Measurements from ENCODE around the gene GPBP1L1.

The GPBP1L1 gene

GRCh38 chr1:45686015-45686287 lies 382 bp downstream of the GPBP1L1 start:
- Histone ChIP-seq H3K4me3 (peak overlapping the region; percentile 81 to 84), H3K27me3 (no peaks in the 10 kb centered on the region), H3K4me1 (peaks cover 0 to 58% (median 26%) of the 10 kb centered on the region in 4 donors), H3K27ac (peak overlapping the region; percentile 93 to 96), H3K36me3 (peaks cover 0 to 1% (median 0%) of the 10 kb centered on the region in 3 donors), H3K9me3 (no peaks in the 10 kb centered on the region)
- TF ChIP-seq, protein P1, sequence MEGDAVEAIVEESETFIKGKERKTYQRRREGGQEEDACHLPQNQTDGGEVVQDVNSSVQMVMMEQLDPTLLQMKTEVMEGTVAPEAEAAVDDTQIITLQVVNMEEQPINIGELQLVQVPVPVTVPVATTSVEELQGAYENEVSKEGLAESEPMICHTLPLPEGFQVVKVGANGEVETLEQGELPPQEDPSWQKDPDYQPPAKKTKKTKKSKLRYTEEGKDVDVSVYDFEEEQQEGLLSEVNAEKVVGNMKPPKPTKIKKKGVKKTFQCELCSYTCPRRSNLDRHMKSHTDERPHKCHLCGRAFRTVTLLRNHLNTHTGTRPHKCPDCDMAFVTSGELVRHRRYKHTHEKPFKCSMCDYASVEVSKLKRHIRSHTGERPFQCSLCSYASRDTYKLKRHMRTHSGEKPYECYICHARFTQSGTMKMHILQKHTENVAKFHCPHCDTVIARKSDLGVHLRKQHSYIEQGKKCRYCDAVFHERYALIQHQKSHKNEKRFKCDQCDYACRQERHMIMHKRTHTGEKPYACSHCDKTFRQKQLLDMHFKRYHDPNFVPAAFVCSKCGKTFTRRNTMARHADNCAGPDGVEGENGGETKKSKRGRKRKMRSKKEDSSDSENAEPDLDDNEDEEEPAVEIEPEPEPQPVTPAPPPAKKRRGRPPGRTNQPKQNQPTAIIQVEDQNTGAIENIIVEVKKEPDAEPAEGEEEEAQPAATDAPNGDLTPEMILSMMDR (IDR thresholded peaks at IDR 0.05) = no peak
- DNase-seq = peak; percentile 41 to 76
- intact Hi-C loops (cut with DNase I; ENCODE audit: low total_unique reads) = no loop called here

GRCh38 chr1:45685308-45686014 lies 872 bp downstream of the GPBP1L1 start:
- Histone ChIP-seq H3K4me1 (peaks cover 0 to 63% (median 27%) of the 10 kb centered on the region in 4 donors), H3K36me3 (no peaks in the 10 kb centered on the region), H3K27me3 (no peaks in the 10 kb centered on the region), H3K4me3 (peak overlapping the region; percentile 81 to 84), H3K9me3 (no peaks in the 10 kb centered on the region), H3K27ac (peak overlapping the region; percentile 93 to 96)
- TF ChIP-seq, protein P1 (IDR thresholded peaks at IDR 0.05) = no peak
- intact Hi-C loops (cut with DNase I; ENCODE audit: low total_unique reads) = no loop called here
- no peak for DNase-seq

DNA sequence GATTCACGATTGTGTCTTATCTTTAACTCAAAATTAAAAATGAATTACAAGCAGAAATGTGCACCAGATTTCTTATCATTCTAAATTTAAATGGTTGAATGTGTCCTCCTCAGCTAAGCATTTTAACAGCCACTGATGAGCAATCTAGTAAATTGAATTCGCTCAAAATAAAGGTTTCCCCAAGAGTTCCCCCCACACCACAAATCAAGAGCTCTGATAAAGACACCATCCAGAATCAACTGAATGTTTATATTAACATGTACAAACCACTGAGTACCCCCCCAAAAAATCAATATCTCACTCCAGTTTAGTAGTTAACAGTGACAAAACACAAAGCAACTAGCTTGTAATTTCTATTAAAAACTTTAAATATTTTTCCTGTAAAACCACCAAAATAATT lies 1.9 kb downstream of the GPBP1L1 start:
- peaks cover 0 to 70% (median 29%) of the 10 kb centered on the region in 4 donors for H3K4me1 ChIP-seq
- H3K4me3 ChIP-seq = peak overlapping the region; percentile 81 to 84
- intact Hi-C loops (cut with DNase I; ENCODE audit: low total_unique reads) = no loop called here
- no peaks in the 10 kb centered on the region for H3K36me3 ChIP-seq
- H3K27me3 ChIP-seq = no peaks in the 10 kb centered on the region
- H3K27ac ChIP-seq = peak overlapping the region in 1 of 2 donors; percentile 96
- no peak for DNase-seq
- H3K9me3 ChIP-seq = no peaks in the 10 kb centered on the region
- TF ChIP-seq, protein P1 (IDR thresholded peaks at IDR 0.05) = no peak

DNA sequence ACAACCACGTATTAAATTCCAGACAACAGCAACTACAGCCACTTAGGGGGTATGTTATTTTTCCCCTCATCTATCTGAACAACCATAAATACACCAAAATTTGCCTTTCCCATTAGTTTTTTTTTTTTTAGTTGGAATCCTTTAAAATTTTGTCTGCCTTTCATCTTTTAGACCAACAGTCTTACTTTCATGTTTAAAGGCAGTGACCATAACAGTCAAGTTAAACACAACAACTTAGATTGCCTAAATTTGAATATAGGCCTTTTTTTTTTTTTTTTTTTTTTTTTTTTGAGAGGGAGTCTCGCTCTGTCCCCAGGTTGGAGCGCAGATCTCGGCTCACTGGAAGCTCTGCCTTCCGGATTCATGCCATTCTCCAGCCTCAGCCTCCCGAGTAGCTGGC lies 3.4 kb downstream of the GPBP1L1 start:
- H3K9me3 ChIP-seq = no peaks in the 10 kb centered on the region
- no peaks in the 10 kb centered on the region for H3K36me3 ChIP-seq
- no peak overlapping the region for H3K4me3 ChIP-seq
- intact Hi-C loops (cut with DNase I; ENCODE audit: low total_unique reads) = no loop called here
- TF ChIP-seq, protein P1 (IDR thresholded peaks at IDR 0.05) = no peak
- peak overlapping the region in 1 of 2 donors; percentile 38 for H3K27ac ChIP-seq
- no peak for DNase-seq
- peaks cover 0 to 74% (median 37%) of the 10 kb centered on the region in 4 donors for H3K4me1 ChIP-seq
- no peaks in the 10 kb centered on the region for H3K27me3 ChIP-seq

GRCh38 chr1:45679123-45679522 lies 7.2 kb downstream of the GPBP1L1 start:
- TF ChIP-seq, protein P1 (IDR thresholded peaks at IDR 0.05) = no peak
- Histone ChIP-seq H3K27ac (peak overlapping the region; percentile 42 to 50), H3K9me3 (no peaks in the 10 kb centered on the region), H3K27me3 (no peaks in the 10 kb centered on the region), H3K36me3 (no peaks in the 10 kb centered on the region), H3K4me1 (peaks cover 0 to 97% (median 60%) of the 10 kb centered on the region in 4 donors), H3K4me3 (no peak overlapping the region)
- no peak for DNase-seq
- intact Hi-C loops (cut with DNase I; ENCODE audit: low total_unique reads) = no loop called here
